Middle frontal gyrus (tissue), 1 donor: ENCODE measurements around the gene MLLT3.
A peak's percentile ranks its signal among the peaks of the same experiment; 100 is the strongest.

ENCODE experiments used
- DNase-seq: peaks from one replicate; pipeline ENCODE4 v3.0.0-alpha.2; 2015; ENCODE audit warnings: low spot score; ENCODE audit errors: extremely low spot score

The MLLT3 gene

DNA sequence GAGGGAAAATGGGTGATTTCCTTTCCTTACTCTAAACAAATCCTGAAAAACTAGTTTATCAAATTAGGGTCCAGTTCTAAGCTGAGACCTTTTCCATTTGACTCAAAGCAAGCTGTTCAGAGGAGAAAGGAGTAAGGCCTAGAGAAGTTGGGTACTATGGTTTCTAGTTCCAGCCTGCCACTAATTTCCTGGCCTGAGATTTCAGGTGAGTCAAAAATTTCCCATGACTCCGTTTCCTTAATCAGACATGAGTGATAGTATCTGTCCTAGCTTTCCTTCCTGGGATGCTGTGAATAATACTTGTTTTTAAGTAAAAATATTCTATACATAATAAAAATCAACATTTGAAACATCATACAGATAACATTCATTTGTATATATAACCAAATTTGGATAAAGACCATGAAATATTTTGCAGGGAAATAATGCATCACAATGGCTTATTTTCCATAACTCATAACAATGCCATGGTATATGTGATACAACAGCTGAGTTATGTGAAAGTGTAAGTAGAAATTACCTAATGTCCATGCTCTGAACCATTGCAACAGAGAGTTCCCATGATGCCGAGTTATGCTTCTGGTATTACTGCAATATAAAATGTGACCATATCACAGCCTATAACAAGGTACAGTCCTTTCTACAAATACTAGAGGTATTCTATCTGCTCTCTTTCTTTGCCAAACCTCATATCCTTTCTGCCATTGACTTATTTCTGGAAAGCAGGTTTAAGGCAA, 142.7 kb downstream of the MLLT3 start:
- DNase-seq: no peak

GRCh38 chr9:20478786-20479185, 143.5 kb downstream of the MLLT3 start:
- no peak for DNase-seq

- DNase-seq: no peak
Measured at GRCh38 chr9:20477940-20478620, 144.2 kb downstream of the MLLT3 start.

GRCh38 chr9:20476912-20477521, 145.3 kb downstream of the MLLT3 start:
- DNase-seq: no peak

DNA sequence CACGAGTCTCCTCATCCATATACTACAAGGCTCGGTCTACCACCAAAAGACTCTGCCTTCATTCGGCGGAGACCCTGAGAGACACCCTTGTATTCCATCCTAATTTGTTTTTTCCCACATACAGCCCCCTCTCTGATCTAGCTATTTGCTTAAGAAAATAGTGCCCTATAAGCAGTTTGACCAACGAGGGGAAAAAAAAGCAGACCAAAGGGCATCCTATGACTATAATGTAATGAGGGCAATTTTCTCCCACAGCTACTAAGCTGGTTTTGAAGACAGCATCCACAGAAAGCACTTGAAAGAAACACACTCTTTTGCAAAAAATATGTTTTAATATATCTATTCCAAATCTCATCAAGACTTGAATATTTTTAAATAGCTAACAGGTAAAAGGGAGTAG, 147.8 kb downstream of the MLLT3 start:
- no peak for DNase-seq

- DNase-seq: no peak
Measured at GRCh38 chr9:20473515-20474013, 148.7 kb downstream of the MLLT3 start.

DNA sequence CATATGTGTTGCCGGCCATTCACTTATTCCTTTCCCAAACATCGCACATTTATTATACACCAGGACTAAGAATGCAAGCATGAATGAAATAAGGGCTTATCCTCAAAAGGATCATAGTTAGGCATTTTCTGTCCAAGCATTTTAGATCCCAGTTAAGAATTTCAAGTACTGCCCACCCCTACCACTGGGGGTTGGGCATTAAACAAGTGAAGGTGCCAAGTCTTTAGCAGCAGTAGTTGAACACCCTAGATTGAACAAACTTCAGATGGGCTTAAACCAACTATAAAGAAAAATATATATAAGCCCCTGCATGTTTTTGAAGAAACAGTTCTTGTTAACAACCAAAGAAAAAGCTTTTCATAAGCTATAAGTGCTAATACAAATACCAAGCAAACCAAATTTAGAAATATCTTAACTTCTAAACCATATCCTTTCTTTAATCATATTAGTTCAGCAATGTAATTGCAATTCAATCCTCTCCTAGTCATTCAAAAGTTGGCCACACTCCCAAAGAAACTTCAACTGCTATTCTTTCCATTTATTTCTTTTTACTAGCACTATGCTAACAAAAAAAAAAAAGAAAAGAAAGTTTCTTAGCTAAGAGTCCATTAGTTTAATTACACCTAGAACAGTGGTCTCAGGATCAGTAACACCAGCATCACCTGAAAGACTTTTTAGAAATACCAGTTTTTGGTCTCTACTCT, 149.8 kb downstream of the MLLT3 start:
- no peak for DNase-seq

GRCh38 chr9:20466328-20467008, 155.8 kb downstream of the MLLT3 start:
- no peak for DNase-seq

DNA sequence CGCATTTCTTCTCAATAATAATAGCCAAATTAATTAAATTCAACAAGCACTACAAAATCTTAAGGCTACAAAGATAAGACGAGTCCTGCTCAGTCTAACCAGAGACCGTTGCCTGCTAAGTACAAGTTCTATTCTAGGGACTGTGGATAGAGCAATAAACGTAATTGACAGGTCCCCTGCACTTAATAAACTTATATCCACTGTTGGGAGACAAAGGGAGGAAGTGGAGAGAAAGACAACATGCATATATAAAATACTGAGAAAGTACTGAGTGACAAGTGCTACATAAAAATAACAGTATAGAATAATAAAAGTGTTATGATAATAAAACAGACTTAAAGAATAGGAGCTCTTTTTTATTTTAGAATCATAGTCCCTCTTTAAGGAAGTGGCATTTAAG, 158.1 kb downstream of the MLLT3 start:
- DNase-seq: no peak

GRCh38 chr9:20463823-20464222, 158.5 kb downstream of the MLLT3 start:
- no peak for DNase-seq

DNA sequence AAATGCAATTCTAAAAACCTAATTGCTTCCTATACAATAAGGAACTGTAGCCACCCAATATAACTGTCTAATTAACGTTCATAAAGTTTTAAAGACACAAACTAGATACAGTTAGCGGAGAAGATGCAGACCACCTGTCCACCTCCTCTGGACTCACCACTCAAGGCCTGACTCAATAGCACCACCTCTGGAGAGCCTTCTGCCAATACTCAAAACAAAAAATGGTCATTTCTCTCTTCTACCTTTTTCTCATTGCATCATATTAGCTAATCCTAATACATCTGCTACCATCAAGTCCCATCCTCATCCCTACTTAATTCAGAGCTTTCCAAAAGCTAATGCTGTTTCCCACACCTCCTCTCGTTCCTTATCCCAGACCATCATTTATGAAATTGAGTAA, 159.9 kb downstream of the MLLT3 start:
- DNase-seq: no peak

DNA sequence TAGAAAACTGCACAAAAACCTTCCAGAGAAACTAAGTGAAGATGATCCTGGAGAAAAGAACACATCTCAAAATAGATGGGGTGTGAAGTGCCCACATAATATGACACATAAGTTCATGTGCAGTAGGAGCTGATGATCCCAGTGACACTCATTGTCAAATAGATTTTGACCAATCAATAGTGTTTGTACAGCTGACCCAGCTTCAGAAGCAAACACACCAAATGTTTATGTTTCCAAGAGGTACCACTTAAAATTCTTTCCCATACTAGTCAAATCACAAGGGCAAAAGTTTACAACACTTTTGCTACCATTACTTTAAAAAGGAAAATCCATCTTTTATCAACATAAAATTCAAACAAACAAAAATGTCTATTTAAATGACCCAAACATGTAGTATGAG, 175.0 kb downstream of the MLLT3 start:
- no peak for DNase-seq

- no peak for DNase-seq
Measured at GRCh38 chr9:20446248-20446647, 176.1 kb downstream of the MLLT3 start.

GRCh38 chr9:20442461-20443319, 179.6 kb downstream of the MLLT3 start:
- DNase-seq: peak; percentile 70

GRCh38 chr9:20441711-20442423, 180.4 kb downstream of the MLLT3 start:
- DNase-seq: peak; percentile 18

DNA sequence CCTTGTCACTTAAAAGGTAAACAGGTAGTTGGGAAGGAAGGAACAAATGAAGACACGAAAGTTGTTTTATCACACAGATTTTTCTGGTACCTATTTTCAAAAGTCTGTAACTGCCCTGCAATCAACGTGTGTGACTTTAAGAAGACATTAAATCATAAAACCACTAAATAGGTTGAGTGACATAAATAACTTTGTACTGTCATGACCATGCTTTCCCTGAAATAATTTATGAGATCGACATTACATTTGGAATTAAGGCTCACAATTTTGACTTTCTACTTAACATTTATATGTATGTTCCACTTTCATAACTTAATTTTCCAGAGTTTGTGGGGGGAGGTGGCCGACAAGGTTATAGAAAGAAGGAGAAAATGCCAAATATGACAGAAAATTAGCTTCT, 181.1 kb downstream of the MLLT3 start:
- no peak for DNase-seq

DNA sequence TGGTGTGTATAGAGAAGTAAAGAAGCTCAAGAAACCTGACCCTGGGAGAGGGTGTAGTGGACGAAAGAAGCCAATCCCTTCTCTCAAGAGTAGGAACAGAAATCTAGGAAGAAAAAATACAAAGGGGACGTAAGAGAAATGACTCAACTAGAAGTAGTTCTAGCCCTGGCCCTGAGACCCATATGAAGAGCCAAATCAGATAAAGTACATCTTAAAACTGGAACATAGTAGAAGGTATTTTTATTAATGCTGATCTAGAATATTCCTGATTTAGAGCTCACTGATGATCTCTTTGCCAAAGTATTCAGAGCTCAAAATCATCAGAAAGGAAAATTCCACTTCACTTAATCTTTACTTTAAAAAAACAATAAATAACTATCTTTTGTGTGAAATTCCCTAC, 184.8 kb downstream of the MLLT3 start:
- DNase-seq: no peak

- DNase-seq: no peak
Measured at GRCh38 chr9:20436476-20437195, 185.7 kb downstream of the MLLT3 start.

DNA sequence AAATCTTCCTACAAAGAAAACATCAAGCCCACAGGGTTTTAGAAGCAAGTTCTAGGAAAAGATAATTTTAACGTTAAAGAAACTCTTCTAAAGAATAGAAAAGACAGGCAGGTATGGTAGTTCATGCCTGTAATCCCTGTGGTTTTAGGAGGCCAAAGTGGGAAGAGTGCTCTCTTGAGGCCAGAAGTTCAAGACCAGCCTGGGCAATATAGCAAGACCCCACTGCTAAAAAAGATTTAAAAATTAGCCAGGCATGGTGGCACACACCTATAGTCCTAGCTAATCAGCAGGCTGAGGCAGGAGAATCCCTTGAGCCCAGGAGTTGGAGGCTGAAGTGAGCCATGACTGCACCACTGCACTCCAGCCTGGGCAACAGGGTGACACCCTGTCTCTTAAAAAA, 193.3 kb downstream of the MLLT3 start:
- DNase-seq: no peak
